ENCODE results near the gene BCKDK.
"Not testable (repeated sequence)": the region's sequence is repeated elsewhere in the genome, so short reads cannot be mapped to it uniquely, and the experiment has no call there.

Gene BCKDK

GRCh38 chr16:31142109-31143010, 34.2 kb downstream of the BCKDK start:
- DNase-seq (ENCODE audit: low read depth): peak; percentile 98

DNA sequence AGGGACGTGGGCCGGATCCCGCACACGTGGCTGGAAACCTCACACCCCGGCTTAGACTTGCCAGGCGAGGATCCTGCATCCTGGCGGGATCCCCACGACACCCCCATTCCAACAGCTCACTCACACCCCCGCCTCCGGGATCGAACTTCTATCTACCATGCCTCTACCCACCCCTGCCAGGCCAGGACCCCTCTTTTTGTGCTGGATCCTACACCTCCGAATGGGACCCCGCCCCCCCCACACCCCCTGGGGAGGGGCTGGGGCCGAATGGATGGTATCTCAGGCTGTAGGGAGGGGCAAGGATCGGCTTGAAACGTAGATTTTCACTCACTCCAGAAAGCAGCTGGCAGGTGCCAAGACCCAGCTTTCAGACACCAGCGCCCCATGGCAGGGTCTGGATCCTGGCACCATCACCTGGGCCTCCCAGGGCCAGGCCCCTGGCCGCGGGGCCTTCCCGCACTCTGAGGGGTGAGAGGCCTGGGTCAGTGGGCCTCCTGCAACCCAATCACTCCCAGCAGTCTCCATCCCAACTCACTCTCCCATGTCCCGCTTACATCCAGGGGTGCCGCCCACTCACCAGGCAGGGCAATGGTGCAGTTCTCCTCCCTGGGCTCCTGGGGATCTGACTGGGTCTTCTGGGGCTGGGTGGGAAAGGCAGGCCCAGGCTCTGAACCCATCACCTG, 35.0 kb downstream of the BCKDK start:
- DNase-seq (ENCODE audit: low read depth): no peak

GRCh38 chr16:31143694-31144148, 35.5 kb downstream of the BCKDK start:
- DNase-seq (ENCODE audit: low read depth): no peak

DNA sequence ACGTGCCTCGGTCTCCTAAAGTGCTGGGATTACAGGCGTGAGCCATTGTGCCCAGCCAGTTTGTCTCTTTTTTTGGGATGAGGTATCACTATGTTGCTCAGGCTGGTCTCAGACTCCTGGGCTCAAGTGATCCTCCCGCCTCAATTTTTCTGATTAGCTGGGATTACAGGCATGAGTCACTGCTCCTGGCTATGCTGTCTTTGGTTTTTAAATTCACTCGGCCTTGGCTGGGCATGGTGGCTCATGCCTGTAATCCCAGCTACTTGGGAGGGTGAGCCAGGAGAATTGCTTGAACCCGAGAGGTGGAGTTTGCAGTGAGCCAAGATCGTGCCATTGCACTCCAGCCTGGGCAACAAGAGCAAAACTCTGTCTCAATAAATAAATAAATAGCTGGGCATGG, 36.2 kb downstream of the BCKDK start:
- not testable (repeated sequence) for DNase-seq (ENCODE audit: low read depth)

GRCh38 chr16:31145398-31145990, 37.3 kb downstream of the BCKDK start:
- DNase-seq (ENCODE audit: low read depth): no peak

- DNase-seq (ENCODE audit: low read depth): no peak
Measured at GRCh38 chr16:31147574-31147973, 39.4 kb downstream of the BCKDK start.

GRCh38 chr16:31148281-31148728, 40.1 kb downstream of the BCKDK start:
- DNase-seq (ENCODE audit: low read depth): no peak

- no peak for DNase-seq (ENCODE audit: low read depth)
Measured at GRCh38 chr16:31148896-31149295, 40.7 kb downstream of the BCKDK start.

GRCh38 chr16:31149332-31149731, 41.1 kb downstream of the BCKDK start:
- DNase-seq (ENCODE audit: low read depth): no peak

DNA sequence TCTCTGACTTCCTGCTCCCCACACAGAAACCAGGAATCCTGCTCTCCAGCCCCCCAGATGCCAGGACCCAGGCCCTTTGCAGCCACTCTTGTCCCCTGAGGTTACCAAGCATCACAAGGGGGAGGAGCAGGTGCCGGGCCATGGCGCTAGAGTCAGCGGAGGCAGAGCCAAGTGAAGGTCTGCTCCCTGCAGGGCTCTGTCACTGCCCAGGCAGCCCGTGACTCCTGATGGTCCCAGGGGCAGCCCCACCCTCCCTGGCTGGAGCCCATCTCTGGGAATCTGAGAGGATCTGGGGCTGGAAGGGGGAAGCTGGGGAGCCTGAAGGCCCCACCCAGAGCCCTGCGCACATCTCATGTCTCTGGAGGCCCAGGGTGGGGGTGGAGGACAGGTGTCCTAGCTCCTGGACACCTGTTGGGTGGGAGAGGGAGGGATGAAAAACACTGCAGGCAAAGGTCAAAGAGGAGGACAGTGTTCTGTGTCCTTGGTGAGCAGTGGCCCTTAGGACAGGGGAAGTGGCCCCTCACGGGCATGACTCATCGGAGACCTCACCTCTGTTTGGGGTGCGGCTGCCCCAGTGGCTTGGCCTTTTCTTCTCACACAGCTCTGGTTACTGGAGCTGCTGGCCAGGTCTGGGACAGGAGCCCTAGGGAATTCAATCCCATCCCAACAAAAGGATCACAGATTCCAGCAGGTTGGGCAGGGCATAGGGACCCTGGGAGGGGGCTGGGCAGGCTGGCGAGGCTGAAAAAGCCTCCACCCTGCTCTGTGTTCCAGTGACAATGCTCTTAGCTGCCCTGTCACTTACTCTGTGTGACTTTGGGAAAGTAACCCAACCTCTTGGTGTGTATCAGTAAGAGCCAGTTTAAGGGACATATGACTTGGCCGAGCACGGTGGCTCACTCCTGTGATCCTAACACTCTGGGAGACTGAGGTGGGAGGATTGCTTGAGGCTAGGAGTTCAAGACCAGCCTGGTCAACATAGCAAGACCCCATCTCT, 42.0 kb downstream of the BCKDK start, which contains the start of gene PRSS36:
Gene PRSS36 (minus strand): TSS at position 173 of the 997 bp plus-strand sequence. CDS start 31 bp downstream, at position 142.
- DNase-seq (ENCODE audit: low read depth): no peak

DNA sequence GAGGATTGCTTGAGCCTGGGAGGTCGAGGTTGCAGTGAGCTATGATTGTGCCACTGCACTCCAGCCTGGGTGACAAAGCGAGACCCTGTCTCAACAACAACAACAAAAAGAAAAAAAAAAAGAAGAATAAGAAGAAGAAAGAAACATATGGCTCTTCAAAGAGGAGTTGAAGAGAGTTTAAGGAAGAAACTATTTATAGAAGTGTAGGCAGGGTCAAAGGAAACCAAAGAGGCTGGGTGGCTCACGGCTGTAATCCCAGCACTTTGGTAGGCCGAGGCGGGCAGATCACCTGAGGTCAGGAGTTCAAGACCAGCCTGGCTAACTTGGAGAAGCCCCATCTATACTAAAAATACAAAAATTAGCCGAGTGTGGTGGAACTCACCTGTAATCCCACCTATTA, 42.8 kb downstream of the BCKDK start:
- DNase-seq (ENCODE audit: low read depth): not testable (repeated sequence)

DNA sequence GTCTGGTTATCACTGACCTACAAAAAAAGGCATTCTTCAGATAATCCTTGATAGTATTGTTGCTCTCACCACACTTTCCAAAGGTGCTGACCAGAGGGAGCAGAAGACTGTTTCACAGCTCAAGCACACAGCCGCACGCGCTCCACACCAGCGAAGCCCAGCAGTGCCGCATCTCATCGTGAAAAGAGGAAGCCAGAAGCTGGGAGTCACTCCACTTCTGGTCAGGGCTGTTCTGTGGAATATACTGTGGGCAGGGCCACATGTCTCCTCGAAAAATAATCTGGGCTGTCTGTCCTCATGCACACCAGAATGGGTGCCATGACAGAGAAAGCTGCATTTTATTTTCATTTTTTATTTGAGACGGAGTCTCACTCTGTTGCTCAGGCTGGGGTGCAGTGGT, 49.0 kb downstream of the BCKDK start:
- DNase-seq (ENCODE audit: low read depth): no peak
